ENCODE measurements around the gene B4GALNT2. TPM values are rescaled to one million over a fixed set of nuclear protein-coding genes. Genes with fewer than 3 reads are reported as not detected.
"Not testable (repeated sequence)": the region's sequence is repeated elsewhere in the genome, so short reads cannot be mapped to it uniquely, and the experiment has no call there.

B4GALNT2 gene
- total RNA-seq, 3 donors from 2014 or later, result 0.15 to 0.66 TPM; not detected in 1

- intact Hi-C loops (cut with DNase I; ENCODE audit: low total_unique reads), result no loop called here
- Histone ChIP-seq H3K36me3 (no peaks in the 10 kb centered on the region), H3K4me3 (no peak overlapping the region), H3K27me3 (peaks cover 0 to 2% of the 10 kb centered on the region in 2 donors), H3K9me3 (no peaks in the 10 kb centered on the region), H3K4me1 (no peaks in the 10 kb centered on the region), H3K27ac (no peak overlapping the region)
- TF ChIP-seq CTCF (IDR thresholded peaks at IDR 0.05), result no peak
- TF ChIP-seq POLR2A (IDR thresholded peaks at IDR 0.05), result no peak
- TF ChIP-seq POLR2AphosphoS5 (IDR thresholded peaks at IDR 0.05), result no peak
- DNase-seq (ENCODE audit: low spot score in 2 of 2), result no peak
These were observed 43.5 kb upstream of the B4GALNT2 start for GRCh38 chr17:49089094-49089493.

GRCh38 chr17:49090878-49091594, 41.5 kb upstream of the B4GALNT2 start:
- intact Hi-C loops (cut with DNase I; ENCODE audit: low total_unique reads), result no loop called here
- Histone ChIP-seq H3K4me1 (no peaks in the 10 kb centered on the region), H3K36me3 (no peaks in the 10 kb centered on the region), H3K9me3 (no peaks in the 10 kb centered on the region), H3K27ac (no peak overlapping the region), H3K27me3 (no peaks in the 10 kb centered on the region), H3K4me3 (no peak overlapping the region)
- DNase-seq (ENCODE audit: low spot score in 2 of 2), result no peak
- TF ChIP-seq POLR2A (IDR thresholded peaks at IDR 0.05) (no peak), POLR2AphosphoS5 (IDR thresholded peaks at IDR 0.05) (no peak), CTCF (IDR thresholded peaks at IDR 0.05) (no peak)

- Histone ChIP-seq H3K27me3 (no peaks in the 10 kb centered on the region), H3K36me3 (no peaks in the 10 kb centered on the region), H3K4me1 (no peaks in the 10 kb centered on the region), H3K9me3 (no peaks in the 10 kb centered on the region), H3K4me3 (no peak overlapping the region), H3K27ac (no peak overlapping the region)
- TF ChIP-seq POLR2A (IDR thresholded peaks at IDR 0.05) (no peak), POLR2AphosphoS5 (IDR thresholded peaks at IDR 0.05) (no peak), CTCF (IDR thresholded peaks at IDR 0.05) (no peak)
- DNase-seq (ENCODE audit: low spot score in 2 of 2), result no peak
- intact Hi-C loops (cut with DNase I; ENCODE audit: low total_unique reads), result no loop called here
These were observed 39.4 kb upstream of the B4GALNT2 start for GRCh38 chr17:49093131-49093530.

- Histone ChIP-seq H3K4me3 (no peak overlapping the region), H3K27ac (peak overlapping the region in 1 of 2 donors; percentile 55), H3K27me3 (no peaks in the 10 kb centered on the region), H3K9me3 (no peaks in the 10 kb centered on the region), H3K4me1 (no peaks in the 10 kb centered on the region), H3K36me3 (no peaks in the 10 kb centered on the region)
- intact Hi-C loops (cut with DNase I; ENCODE audit: low total_unique reads), result no loop called here
- DNase-seq (ENCODE audit: low spot score in 2 of 2), result no peak
- TF ChIP-seq POLR2AphosphoS5 (IDR thresholded peaks at IDR 0.05) (no peak), CTCF (IDR thresholded peaks at IDR 0.05) (no peak), POLR2A (IDR thresholded peaks at IDR 0.05) (no peak)
These were observed 32.0 kb upstream of the B4GALNT2 start for GRCh38 chr17:49100601-49101000.

- H3K4me3 ChIP-seq, result no peak overlapping the region
- no peaks in the 10 kb centered on the region for H3K27me3 ChIP-seq
- TF ChIP-seq CTCF (IDR thresholded peaks at IDR 0.05) (no peak), POLR2A (IDR thresholded peaks at IDR 0.05) (no peak), POLR2AphosphoS5 (IDR thresholded peaks at IDR 0.05) (peak in 2 of 3 donors; percentile 48 to 63)
- peak overlapping the region; percentile 48 to 55 for H3K27ac ChIP-seq
- intact Hi-C loops (cut with DNase I; ENCODE audit: low total_unique reads), result no loop called here
- H3K4me1 ChIP-seq, result no peaks in the 10 kb centered on the region
- peak; percentile 55 to 79 for DNase-seq (ENCODE audit: low spot score in 2 of 2)
- H3K9me3 ChIP-seq, result no peaks in the 10 kb centered on the region
- H3K36me3 ChIP-seq, result no peaks in the 10 kb centered on the region
These were observed 31.5 kb upstream of the B4GALNT2 start for GRCh38 chr17:49101054-49101534.

- H3K4me1 ChIP-seq; DNase-seq (ENCODE audit: low spot score in 2 of 2); H3K9me3 ChIP-seq; H3K27me3 ChIP-seq; H3K36me3 ChIP-seq; intact Hi-C loops (cut with DNase I; ENCODE audit: low total_unique reads); H3K27ac ChIP-seq; H3K4me3 ChIP-seq: not testable (repeated sequence)
These were observed 29.2 kb upstream of the B4GALNT2 start for GRCh38 chr17:49103360-49103759.
